VCaP (cell line): ENCODE results near the gene CHGA.

Experiments
- H3K27ac ChIP-seq: fragments of 450-650 bp; 2 replicates; pipeline ENCODE4 v1.5.1; 2017
- TF ChIP-seq, protein P1 (sequence below): fragments of 450-650 bp; conservative IDR thresholded peaks from 2 replicates; pipeline ENCODE4 v1.5.1; 2017; ENCODE audit warnings: mild to moderate bottlenecking, moderate library complexity

CHGA gene

DNA sequence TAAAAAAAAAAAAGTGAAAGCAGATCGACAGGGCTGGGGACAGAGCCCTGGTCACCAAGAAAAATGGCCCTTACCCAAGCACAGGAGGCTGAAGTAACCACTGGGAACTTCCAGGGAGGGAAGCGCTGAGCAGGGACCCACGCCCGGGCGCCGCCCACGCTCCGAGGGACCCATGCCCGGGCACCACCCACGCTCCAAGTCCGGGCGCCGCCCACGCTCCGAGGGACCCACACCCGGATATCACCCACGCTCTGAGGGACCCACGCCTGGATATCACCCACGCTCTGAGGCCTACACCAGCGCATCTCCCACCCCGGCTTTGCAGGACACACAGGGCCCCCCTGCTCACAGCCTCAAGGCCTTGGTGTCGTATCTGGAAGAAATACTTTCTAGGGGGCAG is 25.7 kb downstream of the CHGA start:
- TF ChIP-seq, protein P1, sequence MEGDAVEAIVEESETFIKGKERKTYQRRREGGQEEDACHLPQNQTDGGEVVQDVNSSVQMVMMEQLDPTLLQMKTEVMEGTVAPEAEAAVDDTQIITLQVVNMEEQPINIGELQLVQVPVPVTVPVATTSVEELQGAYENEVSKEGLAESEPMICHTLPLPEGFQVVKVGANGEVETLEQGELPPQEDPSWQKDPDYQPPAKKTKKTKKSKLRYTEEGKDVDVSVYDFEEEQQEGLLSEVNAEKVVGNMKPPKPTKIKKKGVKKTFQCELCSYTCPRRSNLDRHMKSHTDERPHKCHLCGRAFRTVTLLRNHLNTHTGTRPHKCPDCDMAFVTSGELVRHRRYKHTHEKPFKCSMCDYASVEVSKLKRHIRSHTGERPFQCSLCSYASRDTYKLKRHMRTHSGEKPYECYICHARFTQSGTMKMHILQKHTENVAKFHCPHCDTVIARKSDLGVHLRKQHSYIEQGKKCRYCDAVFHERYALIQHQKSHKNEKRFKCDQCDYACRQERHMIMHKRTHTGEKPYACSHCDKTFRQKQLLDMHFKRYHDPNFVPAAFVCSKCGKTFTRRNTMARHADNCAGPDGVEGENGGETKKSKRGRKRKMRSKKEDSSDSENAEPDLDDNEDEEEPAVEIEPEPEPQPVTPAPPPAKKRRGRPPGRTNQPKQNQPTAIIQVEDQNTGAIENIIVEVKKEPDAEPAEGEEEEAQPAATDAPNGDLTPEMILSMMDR, result no peak
- H3K27ac ChIP-seq, result no peak overlapping the region

DNA sequence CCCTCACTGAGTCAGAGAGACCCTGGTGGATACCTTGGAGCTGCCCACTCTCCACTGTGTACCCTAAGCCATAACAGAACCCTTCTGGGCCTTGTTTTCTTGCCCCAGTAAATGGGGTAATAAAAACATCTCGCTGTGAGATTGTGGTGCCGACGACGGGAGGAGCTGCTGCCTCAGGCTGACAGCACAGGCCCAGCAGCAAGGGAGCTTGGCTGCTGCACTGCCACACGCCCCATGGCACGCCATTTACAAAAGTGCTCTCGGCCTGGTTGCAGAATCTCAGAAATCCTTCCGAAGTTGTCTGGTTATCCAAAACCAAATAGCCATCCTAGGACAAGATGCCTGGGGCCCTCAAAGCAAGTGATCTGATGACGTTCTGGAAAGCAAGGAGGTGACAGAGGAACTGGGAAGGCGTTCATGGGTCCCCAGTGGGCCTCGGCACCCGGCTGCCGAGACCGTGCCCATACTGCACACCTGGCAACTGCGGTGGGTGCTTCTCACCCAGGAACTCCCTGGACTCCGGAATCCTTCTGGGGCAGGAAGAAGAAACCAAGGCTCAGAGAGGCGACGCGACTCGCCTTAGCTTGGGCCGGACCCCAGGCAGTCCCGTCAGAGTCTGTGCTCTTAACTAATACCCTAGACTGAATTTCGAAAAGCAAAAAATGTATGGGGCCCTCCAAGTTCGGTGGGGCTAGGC is 26.7 kb downstream of the CHGA start:
- TF ChIP-seq, protein P1, result no peak
- no peak overlapping the region for H3K27ac ChIP-seq

- TF ChIP-seq, protein P1, result no peak
- no peak overlapping the region for H3K27ac ChIP-seq
Measured at GRCh38 chr14:92950193-92950540, 27.2 kb downstream of the CHGA start.

GRCh38 chr14:92950773-92951172 is 27.8 kb downstream of the CHGA start:
- TF ChIP-seq, protein P1, result no peak
- H3K27ac ChIP-seq, result no peak overlapping the region

DNA sequence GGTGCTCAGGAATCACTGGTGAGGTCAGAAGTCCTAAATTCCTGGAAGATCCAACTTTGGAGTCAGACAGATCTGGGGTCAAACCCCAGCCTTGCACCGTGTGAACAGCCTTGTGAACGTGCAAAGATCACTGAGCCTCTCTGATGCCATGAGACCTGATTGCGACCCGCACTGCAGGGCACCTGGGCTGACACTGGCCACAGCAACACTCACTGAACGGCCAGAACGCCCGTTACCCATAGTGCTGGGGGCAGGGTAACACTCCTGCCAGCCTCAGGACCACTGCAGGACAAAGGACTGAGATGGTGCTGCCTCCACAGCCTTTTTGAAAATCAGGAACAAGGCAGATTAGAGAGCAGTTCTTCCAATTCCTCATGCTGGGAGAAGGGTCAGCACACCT is 28.3 kb downstream of the CHGA start:
- no peak overlapping the region for H3K27ac ChIP-seq

GRCh38 chr14:92951912-92952471 is 29.0 kb downstream of the CHGA start:
- H3K27ac ChIP-seq, result no peak overlapping the region; the same call in 1 of the 2 replicates
- TF ChIP-seq, protein P1, result peak; percentile 95

More for the DNA sequence above, 28.3 kb downstream of the CHGA start:
- TF ChIP-seq, protein P1, result no peak

GRCh38 chr14:92952481-92953298 is 29.7 kb downstream of the CHGA start:
- TF ChIP-seq, protein P1, result no peak
- no peak overlapping the region; the same call in 1 of the 2 replicates for H3K27ac ChIP-seq
